GM18499 (cell line): ENCODE results near the gene FASTK.

Experiments
- ATAC-seq: cut with Tn5 transposase; IDR thresholded peaks from one replicate; pipeline ENCODE4 v1.9.1; 2021; ENCODE audit warnings: moderate number of reproducible peaks; ENCODE audit not compliant: insufficient read depth, unreplicated experiment

FASTK gene

GRCh38 chr7:151101621-151102396 lies 21.2 kb upstream of the FASTK start:
- no peak for ATAC-seq

- ATAC-seq = no peak
Measured at GRCh38 chr7:151100921-151101320, 20.3 kb upstream of the FASTK start.

- no peak for ATAC-seq
Measured at GRCh38 chr7:151099486-151100211, 19.0 kb upstream of the FASTK start.

- ATAC-seq = no peak
Measured at GRCh38 chr7:151095828-151096475, 15.3 kb upstream of the FASTK start.

- ATAC-seq = no peak
Measured at GRCh38 chr7:151095123-151095797, 14.7 kb upstream of the FASTK start.

GRCh38 chr7:151094675-151095074 lies 14.1 kb upstream of the FASTK start:
- no peak for ATAC-seq

- ATAC-seq = no peak
Measured at GRCh38 chr7:151093748-151094147, 13.1 kb upstream of the FASTK start.

- no peak for ATAC-seq
Measured at GRCh38 chr7:151091988-151092387, 11.4 kb upstream of the FASTK start.

- ATAC-seq = no peak
Measured at GRCh38 chr7:151091431-151091830, 10.8 kb upstream of the FASTK start.

- ATAC-seq = no peak
Measured at GRCh38 chr7:151091003-151091402, 10.4 kb upstream of the FASTK start.

GRCh38 chr7:151089893-151090730 lies 9.5 kb upstream of the FASTK start:
- no peak for ATAC-seq

- ATAC-seq = no peak
Measured at GRCh38 chr7:151088856-151089699, 8.5 kb upstream of the FASTK start.

GRCh38 chr7:151088019-151088855 lies 7.6 kb upstream of the FASTK start:
- no peak for ATAC-seq

GRCh38 chr7:151087245-151088018 lies 6.8 kb upstream of the FASTK start:
- ATAC-seq = no peak

GRCh38 chr7:151086802-151087244 lies 6.2 kb upstream of the FASTK start:
- ATAC-seq = no peak

- no peak for ATAC-seq
Measured at GRCh38 chr7:151085691-151086620, 5.3 kb upstream of the FASTK start, which contains the start of gene AGAP3. TSS of gene AGAP3 (plus strand) at chr7:151086475. CDS start at chr7:151086742, 267 bp downstream.
